ENCODE data around the gene MAP3K13.
"Not testable (repeated sequence)": the region's sequence is repeated elsewhere in the genome, so short reads cannot be mapped to it uniquely, and the experiment has no call there.

The MAP3K13 gene

DNA sequence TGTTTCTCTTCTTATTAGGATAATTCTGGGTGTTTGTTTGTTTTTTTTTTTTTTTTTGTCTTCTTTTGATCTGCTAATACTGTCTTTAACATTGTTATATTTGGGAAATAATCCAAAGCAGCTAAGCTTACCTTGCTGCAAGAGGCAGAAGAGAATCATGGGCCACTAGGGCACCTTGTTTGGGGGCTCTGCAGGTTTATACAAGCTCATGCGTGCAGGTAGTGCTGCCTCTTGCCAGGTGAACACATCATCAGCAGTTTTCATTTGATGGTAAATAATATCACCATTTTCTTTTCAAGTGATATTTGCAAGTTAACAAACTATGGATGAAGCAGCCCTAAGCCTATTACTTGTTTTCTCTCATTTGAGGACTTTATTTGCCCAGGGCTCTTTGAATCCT is 37.9 kb downstream of the MAP3K13 start:
- DNase-seq, result no peak

DNA sequence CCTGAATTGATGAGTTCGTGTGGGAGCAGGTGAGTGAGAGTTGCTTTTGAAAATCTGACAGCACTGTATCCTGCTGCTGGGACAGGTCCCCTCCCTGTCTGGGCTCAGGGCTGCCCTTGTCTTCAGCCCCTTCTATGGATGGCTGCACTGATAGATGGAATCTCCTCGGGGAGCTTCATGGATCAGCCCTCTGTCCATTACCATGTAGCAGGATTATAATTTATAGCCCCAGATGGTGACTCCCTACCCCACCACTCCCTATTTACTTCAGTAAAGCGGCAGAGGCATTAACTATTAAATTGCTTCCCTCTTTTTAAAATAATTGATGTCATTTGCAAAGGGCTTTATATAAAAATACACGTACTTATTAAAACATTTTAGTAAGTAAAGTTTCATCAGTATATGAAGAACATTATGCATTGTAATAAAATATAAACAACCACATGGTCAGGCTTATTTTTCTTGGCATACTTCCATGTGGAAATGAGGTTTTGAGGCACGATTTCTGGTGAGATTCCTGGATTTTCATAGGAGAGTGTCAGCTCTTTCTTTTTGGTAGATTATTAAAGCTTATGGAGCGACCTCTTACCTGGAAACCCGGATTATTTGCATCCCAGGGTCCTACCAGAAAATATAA is 38.5 kb downstream of the MAP3K13 start:
- DNase-seq, result no peak

DNA sequence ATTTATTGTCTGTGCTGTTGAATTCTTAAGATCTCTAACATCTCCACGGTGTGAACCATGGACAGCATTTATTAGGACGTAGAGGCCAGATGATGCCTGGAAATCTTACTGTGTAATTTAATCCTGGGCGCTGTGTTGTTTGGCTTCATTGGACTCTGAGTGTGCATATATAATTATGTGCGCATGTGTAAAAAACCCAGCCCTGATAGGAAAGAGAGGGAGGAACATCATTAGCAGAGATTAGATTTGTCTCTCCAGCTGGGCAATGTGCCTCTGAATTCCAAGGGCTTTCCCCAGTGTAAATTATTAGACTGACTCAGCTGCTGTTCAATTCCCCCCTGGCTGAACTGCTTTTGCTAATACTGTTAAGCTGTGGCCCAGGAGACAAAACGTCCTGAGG is 39.6 kb downstream of the MAP3K13 start:
- DNase-seq, result no peak

DNA sequence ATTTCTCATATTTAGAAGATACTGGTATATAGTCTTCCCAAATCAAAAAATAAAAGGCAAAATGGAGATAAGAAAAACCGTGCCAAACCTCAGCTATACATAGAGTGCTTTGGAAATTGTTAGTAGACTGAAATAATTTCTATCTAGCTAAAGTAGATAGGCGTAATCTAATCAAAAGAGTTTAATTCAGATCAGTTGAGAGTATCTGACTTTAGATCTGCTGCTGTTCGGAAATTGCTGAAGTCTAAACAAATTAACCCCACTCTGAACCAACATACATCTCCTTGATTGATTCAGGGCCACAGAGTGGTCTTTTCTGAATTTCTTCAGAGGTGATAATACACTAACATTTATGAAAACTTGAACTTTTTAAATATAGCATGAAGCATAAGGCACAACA is 40.1 kb downstream of the MAP3K13 start:
- DNase-seq, result no peak

DNA sequence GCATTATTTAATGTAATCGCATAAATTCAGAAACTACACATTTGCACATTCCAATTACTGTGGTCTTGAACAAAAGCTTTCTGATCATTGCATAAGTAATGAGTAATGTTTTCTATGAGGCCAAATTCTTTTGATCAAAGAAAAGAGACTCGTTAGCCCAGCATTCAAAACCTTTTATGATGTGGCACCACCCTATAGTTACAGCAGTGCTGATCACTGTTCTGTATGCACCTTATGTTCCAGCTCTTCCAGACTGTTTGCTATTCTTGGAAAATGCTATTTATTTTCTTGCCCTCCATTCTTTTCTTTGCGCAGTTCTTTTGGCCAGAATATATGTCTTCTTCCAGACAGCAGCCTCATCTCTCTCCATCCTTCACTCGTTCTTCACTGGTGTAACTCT is 42.3 kb downstream of the MAP3K13 start:
- DNase-seq, result no peak

DNA sequence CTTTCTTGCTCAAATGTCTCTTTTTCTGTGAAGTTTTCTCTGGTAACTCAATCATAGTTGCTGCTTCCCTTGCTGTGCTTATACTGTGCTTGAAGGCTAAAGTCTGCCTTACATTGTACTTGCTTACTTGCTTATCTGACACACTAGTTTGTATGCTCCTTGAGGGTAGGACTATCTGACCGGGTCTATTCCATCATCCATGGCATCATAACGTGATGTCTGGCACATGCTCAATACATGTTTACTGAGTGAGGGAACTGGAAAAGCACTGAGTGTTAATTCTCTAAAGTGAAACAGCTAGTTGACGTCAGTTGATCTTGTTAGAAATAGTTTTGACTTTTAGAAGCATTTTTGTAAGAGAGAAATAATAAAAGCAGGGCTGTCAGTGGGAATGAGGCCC is 42.7 kb downstream of the MAP3K13 start:
- DNase-seq, result no peak

DNA sequence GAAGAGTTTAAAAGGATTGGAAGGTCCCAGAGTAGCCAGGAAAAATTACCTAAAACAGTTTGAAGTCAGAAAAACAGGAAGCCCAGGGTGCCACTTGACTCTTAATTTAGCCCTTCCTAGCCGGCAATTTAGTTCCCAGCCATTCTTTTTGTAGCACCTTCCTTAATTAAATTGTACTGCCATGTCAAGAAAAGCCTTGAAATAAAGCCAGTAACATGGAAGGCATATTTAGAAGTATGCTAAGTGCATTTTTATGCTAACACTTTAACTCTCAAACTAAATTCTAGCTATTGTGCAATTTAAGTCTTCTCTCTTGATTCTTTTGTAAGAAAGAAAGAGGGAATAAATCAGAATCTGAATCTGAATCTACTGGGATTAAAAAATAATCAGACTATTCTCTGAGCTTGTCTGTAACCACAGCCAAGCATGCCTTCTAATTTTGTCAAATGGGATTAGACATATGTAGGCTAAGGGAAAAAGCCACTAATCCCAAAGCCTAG is 43.2 kb downstream of the MAP3K13 start:
- DNase-seq, result no peak

DNA sequence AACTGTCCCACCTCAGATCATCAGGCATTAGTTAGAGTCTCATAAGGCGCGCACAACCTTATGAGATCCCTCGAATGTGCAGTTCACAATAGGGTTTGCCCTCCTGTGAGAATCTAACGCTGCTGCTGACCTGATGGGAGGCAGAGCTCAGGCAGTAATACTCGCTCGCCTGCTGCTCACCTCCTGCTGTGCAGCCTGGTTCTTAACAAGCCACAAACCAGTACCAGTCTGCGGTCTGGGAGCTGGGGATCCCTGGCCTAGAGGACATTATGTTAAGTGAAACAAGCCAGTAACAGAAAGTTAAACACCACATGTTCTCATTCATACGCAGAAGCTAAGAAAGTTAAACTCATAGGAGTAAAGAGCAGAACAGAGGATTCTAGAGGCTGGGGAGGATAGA is 47.0 kb downstream of the MAP3K13 start:
- no peak for DNase-seq

DNA sequence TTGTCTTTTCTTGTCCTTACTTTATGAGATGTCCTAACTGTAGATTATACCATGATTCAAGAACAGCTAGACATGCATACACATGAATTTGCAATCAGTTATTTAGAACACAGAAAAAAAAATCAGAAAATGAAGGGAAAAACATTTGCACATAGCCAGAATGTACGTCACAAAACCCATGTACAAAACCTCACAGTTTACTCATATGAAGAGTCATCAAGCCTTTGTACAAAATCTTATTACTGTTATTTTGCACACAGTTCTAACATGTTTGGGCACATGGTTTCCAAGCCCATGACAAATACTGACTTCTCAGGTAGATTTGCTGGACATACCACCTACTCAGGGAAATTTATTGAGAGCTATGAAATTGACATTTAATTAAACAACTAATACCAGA is 48.2 kb downstream of the MAP3K13 start:
- DNase-seq, result no peak

DNA sequence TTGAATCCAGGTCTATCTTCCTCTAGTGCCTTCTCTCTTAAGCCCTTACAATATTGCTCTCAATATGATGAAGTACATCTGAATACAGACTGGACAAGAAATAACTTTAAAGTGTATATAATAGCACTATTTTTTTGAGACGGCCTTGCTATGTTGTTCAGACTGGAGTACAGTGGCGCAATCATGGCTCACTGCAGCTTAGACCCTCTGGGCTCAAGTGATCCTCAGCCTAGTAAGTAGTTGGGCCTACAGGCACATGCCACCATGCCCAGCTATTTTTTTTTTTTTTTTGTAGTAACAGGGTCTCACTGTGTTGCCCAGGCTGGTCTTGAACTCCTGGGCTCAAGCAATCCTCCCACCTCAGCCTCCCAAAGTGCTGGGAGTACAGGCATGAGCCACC is 53.6 kb downstream of the MAP3K13 start:
- no peak for DNase-seq

DNA sequence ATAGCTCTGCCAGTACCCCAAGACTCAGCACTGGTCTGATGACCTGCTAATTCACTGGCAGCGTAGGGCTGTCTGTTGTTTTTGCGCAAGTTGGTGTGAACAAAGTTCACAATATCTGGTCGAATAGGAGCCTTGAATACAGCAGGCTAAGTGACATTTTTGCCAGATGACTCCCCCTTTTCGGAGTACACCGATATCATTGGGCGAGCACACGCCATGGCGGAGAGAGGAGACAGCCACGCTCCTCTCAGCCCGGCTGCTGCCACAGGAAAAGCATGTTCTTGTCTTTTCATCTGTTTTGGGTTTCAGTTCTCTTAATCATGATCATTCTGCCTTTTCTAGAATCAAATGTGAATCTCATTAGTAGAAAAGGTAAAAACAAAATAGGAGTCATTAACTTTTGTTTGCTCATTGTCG is 55.6 kb downstream of the MAP3K13 start:
- not testable (repeated sequence) for DNase-seq

DNA sequence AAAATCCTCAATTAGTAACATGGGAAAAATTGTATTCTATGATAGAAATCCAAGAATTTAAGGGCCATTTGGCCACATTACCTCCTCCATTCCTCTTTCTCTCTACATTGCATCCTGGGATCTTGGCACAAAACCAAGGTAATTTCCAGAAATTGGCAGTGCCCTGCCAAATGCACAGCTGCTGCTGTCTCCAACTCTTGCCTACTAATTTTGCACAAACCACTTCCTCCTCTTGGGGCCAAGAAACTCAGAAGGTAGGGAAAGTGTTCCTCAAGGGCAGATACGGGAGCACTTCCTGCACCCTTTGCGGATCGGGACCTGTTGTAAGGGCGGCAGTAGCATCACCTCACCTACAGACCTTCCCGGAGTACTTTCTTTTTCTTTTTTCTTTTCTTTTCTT is 57.8 kb downstream of the MAP3K13 start:
- no peak for DNase-seq

DNA sequence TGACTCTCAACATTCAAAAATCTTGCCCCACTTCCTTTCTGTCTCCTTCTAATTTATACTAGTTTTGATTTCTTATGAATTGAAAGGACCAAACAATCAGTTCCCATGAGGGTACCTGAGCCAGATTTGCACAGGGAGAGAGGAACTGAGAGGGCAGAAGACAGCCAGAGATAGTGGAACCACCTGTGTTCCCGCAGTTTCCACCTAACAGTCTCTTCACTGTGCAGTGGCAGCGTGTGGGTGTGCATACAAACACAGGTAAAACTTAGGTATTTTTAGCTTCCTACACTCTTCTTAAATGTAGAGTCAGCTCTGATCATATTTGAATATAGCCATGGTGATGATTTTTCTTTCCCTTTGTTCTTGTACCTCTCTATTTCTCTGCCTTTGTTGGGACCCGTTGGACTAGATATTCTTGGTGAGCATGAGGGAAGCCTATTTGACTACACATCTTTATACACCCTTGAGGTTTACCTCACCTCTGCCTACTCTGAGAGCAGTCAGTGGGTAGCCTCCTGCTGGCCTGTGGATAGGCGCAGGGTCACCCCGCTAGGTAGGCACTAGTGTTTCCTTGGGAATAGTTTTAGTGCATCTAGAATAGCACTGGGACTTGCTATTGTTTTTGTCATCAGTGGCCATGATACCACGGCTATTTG is 58.8 kb downstream of the MAP3K13 start:
- DNase-seq, result no peak

DNA sequence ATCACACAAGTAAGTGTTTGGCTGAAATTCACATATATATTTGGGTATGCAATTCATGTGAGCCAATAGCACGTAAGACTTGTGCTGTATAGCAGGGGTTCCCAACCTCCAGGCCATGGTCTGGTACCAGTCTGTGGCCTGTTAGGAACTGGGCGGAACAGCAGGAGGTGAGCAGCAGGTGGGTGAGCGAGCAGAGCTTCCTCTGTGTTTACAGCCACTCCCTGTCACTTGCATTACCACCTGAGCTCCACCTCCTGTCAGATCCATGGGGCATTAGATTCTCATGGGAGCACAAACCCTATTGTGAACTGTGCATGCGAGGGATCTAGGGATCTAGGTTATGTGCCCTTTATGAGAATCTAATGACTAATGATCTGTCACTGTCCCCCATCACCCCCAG is 59.7 kb downstream of the MAP3K13 start:
- DNase-seq, result no peak

DNA sequence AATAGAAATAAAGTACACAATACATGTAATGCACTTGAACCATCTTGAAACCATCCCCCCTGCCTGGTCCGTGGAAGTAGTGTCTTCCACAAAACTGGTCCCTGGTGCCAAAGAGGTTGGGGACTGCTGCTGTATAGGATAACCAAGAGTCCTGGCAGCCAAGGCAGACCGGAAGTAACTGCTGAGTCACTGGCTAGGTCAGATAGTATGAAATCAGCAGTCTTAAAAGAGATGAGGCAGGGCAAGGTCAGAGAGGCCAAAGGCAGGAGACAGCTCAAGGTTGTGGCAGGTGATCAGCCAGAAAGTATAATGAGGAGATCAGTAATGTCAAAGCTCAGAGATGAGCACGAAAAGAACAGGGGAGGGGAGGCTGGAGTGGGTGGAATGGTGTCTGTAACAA is 60.2 kb downstream of the MAP3K13 start:
- DNase-seq, result no peak

DNA sequence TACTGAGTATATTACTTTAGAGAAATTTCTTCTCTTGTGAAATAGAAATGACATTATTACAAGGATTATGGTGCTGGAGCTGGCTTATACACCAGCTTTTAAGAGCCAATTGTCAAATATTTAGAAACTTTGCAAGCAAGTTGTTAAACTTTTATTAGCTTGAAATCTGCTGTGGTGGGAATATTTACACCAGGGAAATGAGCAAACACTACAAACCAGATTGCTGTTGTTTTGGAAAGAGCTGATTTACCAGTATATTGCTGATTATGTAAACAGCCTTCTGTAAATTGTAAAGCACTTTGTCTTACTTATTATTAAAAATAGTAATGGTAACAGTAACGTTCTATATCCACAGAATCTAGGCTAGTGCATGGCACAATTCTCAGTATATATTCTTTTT is 61.5 kb downstream of the MAP3K13 start:
- no peak for DNase-seq

DNA sequence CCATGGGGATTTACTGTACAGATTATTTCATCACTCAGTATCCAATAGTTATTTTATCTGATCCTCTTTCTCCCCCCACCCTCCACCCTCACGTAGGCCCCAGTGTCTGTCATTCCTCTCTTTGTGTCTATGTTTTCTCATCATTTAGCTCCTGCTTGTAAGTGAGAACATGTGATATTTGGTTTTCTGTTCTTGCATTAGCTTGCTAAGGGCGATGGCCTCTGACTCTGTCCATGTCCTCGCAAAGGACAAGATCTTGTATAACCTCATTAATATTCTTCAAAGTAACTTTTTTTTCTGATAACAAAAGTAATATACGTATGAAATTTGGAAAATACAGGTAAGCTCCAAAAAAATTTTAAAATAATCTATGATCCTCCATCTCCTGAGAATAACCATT is 67.4 kb downstream of the MAP3K13 start:
- no peak for DNase-seq

DNA sequence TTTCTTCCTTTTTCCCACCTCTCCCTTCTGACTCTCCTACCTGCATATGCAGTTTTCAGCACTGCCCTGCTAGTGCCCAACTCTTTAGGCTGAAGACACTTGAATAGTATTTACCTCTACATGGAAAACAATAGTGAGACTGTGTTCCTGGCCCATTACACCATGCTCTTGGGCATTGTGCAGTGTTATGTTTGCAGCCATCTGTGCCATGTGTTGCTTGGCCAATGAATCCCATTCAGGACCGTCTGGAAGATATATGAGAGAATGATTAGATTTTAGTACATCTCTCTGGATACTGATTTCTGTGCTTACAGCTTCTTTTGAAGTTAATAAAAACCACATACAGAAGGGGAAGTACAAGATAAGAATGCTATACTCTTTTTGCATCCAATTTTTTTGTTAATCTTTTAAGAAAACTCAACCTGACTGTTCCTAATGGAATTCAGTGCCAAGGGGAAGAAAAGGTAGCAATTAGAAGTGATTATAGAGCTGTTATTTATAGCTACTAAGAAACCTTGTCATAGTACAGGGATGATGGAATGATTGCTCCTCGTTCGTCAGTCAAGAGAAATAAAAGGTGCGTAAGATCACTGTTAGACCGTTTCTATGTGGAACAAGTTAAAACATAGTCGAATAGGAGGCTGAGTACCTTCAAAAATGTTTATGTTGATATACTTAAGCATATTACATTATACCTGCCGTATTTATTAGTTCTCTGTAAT is 77.0 kb downstream of the MAP3K13 start:
- no peak for DNase-seq

DNA sequence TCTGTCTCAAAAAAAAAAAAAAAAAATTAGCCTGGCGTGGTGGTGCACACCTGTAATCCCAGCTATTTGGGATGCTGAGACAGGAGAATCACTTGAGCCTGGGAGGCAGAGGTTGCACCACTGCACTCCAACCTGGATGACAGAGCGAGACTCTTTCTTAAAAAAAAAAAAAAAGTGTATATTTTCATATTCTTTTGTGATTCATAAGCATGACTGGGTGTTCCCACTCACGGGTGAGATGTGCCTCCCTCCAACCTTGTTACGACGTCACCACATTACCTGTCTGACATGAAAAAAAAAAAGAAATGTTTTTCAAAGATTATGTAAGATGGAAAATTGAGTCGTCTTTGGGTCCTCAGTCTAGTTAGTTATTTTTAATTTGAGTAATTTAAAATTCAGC is 79.1 kb downstream of the MAP3K13 start:
- DNase-seq, result no peak

DNA sequence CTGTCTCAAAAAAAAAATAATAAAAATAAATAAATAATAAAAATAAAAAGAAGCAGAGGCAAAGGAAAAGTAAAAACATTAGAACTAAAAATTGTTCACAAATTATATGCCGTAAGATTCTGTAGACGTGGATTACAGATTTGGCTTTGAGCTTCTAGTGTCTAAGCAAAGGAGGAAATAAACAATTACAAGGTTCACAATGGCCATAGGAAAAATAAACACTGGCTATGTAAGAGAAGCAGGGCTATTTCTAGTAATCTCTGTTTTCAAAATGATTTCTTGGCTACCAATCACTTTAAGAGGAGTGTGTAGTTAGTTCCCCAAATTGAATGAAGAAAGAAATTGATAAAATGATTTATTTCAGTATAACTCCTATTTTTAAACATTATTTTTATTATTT is 81.4 kb downstream of the MAP3K13 start:
- no peak for DNase-seq

DNA sequence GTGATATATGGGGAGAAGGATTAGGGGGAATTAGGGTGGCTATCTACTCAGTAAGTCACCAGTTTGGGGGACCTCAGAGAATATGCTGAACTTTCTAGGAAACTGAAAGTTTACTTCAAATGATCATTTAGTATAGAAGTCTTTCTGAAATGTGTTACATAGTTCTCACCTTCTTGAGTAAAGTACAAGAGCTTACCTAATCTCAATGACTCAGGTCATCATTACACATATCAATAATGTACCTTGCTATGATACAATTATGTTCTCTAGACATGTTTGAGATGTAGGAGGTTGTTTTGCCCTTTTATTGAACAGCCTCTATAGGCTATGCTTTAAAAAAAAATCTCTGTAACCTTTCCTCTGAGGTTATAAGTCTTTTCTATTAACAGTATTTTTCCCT is 85.2 kb downstream of the MAP3K13 start:
- no peak for DNase-seq

DNA sequence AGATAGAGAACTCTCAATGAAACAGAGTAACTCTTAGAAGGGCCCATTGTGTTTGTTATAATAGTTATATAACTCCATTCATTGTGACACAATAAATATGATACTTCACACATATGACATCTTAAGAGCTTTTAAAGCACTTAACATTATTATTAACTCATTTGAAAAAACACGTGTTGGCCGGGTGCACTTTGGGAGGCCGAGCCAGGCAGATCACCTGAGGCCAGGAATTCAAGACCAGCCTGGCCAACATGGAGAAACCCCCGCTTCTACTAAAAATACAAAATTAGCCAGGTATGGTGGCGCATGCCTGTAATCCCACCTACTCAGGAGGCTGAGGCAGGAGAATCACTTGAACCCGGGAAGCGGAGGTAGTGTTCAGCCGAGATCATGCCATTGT is 88.5 kb downstream of the MAP3K13 start:
- not testable (repeated sequence) for DNase-seq

DNA sequence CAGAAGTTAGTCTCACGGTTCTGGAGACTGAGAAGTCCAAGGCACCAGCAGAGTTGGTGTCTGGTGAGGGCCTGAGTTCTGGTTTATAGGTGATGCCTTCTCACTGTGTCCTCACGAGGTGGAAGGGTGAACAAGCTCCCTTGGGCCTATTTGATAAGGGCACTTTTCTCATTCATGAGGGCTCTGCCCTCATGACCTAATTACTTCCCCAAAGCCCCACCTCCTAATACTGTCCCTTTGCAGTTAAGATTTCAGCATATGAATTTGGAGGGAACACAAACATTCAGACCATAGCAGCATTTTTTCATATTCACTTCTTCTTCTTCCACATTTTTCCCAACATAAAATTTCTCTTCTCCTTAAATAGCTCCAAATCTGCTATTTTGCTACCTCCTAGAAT is 94.4 kb downstream of the MAP3K13 start:
- no peak for DNase-seq

DNA sequence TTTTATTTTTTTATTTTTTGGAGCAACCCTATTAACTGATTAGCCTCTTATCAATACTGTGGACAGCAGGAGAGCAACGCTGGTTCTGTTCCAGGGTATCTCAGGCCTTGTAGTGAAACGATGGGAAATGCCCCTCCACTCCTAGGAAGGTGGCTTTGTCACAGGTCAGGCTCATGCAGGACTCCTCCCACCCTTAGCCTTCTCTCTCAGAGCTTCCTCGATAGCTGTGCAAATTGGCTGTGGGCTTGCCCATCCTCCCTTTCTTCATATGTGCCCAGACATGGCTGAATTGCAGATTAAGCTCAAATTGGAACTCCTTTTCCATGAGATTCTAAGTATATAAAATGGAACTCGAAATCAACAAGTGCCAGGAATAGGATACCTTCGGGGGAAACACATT is 97.4 kb downstream of the MAP3K13 start:
- no peak for DNase-seq
